ENCODE results near the gene ITGA8. TPM values are rescaled to one million over a fixed set of nuclear protein-coding genes. Genes with fewer than 3 reads are reported as not detected.

Gene ITGA8
- polyA plus RNA-seq, 3 donors = not detected

DNA sequence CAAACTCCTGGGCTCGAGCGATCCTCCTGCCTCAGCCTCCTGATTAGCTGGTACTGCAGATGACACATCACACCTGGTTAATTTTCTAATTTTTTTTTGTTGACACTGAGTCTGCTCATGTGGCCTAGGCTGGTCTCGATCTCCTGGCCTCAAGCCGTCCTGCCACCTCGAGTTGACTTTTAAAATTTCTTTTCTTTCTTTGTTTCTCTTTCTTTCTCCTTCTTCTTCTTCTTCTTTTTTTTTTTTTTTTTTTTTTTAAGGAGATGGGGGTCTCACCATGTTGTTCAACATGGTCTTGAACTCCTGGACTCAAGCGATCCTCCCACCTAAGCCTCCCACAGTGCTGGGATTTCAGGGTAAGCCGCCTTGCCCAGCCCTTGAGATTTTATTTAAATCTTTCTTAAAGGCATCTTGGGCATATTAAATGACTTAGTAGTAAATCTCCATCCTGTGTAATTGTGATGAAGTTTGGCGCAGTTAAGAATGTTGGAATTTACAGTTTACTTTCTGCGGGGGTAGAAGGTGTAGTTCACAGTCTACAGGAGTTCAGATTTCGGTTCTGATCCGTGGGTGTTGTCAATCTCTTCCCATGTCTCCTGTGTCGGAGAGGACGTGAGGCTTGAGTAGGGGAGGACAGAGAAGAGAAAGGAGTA, 1.0 kb upstream of the ITGA8 start:
- Histone ChIP-seq H3K9me3 (replicated peaks in 1 of 2; ENCODE audit: control insufficient read depth in 1 of 2, insufficient read depth in 1 of 2, low read length in 2 of 2) (peaks cover 0 to 5% of the 10 kb centered on the region in 2 donors), H3K36me3 (replicated peaks in 1 of 2; ENCODE audit: control insufficient read depth in 1 of 2, insufficient read depth in 2 of 2, low read length in 2 of 2) (no peaks in the 10 kb centered on the region), H3K27me3 (ENCODE audit: control insufficient read depth in 2 of 2, insufficient read depth in 2 of 2, low read length in 2 of 2) (peaks cover 19 to 37% of the 10 kb centered on the region in 2 donors), H2AFZ (ENCODE audit: insufficient read depth, low read depth, low read length, poor library complexity, severe bottlenecking) (no peak overlapping the region), H3K4me1 (ENCODE audit: control insufficient read depth in 1 of 2, insufficient read depth in 2 of 2, low read length in 2 of 2) (no peaks in the 10 kb centered on the region), H3K27ac (ENCODE audit: low read depth in 1 of 2, low read length in 2 of 2) (no peak overlapping the region), H4K20me1 (ENCODE audit: insufficient read depth, low read length) (no peaks in the 10 kb centered on the region), H3K9ac (ENCODE audit: insufficient read depth, low read length, poor library complexity, severe bottlenecking) (no peak overlapping the region), H3K79me2 (ENCODE audit: insufficient read depth, low read length) (no peaks in the 10 kb centered on the region), H3K4me2 (replicated peaks; ENCODE audit: extremely low read depth, low read length, poor library complexity, severe bottlenecking) (no peak overlapping the region), H3K4me3 (replicated peaks in 1 of 3; ENCODE audit: low read depth in 2 of 3, low read length in 3 of 3) (no peak overlapping the region)
- intact Hi-C loops (cut with micrococcal nuclease) = no loop called here
- Mint-ChIP-seq H3K27me3 (ENCODE audit: low read depth in 3 of 3) (peaks cover 39 to 52% (median 43%) of the 10 kb centered on the region in 3 donors), H3K4me3 (peak overlapping the region in 1 of 2 donors; percentile 71), H3K4me1 (no peaks in the 10 kb centered on the region), H3K36me3 (no peaks in the 10 kb centered on the region), H3K27ac (no peak overlapping the region), H3K9me3 (peaks cover 0 to 5% (median 0%) of the 10 kb centered on the region in 7 donors)
- WGBS (ENCODE audit: insufficient coverage) = 100% methylated on average over 4 of the region's 13 CpGs
- TF ChIP-seq, protein P1, sequence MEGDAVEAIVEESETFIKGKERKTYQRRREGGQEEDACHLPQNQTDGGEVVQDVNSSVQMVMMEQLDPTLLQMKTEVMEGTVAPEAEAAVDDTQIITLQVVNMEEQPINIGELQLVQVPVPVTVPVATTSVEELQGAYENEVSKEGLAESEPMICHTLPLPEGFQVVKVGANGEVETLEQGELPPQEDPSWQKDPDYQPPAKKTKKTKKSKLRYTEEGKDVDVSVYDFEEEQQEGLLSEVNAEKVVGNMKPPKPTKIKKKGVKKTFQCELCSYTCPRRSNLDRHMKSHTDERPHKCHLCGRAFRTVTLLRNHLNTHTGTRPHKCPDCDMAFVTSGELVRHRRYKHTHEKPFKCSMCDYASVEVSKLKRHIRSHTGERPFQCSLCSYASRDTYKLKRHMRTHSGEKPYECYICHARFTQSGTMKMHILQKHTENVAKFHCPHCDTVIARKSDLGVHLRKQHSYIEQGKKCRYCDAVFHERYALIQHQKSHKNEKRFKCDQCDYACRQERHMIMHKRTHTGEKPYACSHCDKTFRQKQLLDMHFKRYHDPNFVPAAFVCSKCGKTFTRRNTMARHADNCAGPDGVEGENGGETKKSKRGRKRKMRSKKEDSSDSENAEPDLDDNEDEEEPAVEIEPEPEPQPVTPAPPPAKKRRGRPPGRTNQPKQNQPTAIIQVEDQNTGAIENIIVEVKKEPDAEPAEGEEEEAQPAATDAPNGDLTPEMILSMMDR (IDR thresholded peaks at IDR 0.05) = no peak
- no peak for DNase-seq

- no peak overlapping the region for H3K4me2 ChIP-seq (replicated peaks; ENCODE audit: extremely low read depth, low read length, poor library complexity, severe bottlenecking)
- H3K9me3 Mint-ChIP-seq = peaks cover 0 to 5% (median 0%) of the 10 kb centered on the region in 7 donors
- peaks cover 17 to 37% of the 10 kb centered on the region in 2 donors for H3K27me3 ChIP-seq (ENCODE audit: control insufficient read depth in 2 of 2, insufficient read depth in 2 of 2, low read length in 2 of 2)
- no peak overlapping the region for H3K4me3 ChIP-seq (replicated peaks in 1 of 3; ENCODE audit: low read depth in 2 of 3, low read length in 3 of 3)
- WGBS (ENCODE audit: insufficient coverage) = 1% methylated on average over 66 of the region's 67 CpGs
- H3K4me1 Mint-ChIP-seq = no peaks in the 10 kb centered on the region
- H3K9ac ChIP-seq (ENCODE audit: insufficient read depth, low read length, poor library complexity, severe bottlenecking) = no peak overlapping the region
- H3K9me3 ChIP-seq (replicated peaks in 1 of 2; ENCODE audit: control insufficient read depth in 1 of 2, insufficient read depth in 1 of 2, low read length in 2 of 2) = peaks cover 0 to 5% of the 10 kb centered on the region in 2 donors
- H3K4me1 ChIP-seq (ENCODE audit: control insufficient read depth in 1 of 2, insufficient read depth in 2 of 2, low read length in 2 of 2) = no peaks in the 10 kb centered on the region
- TF ChIP-seq, protein P1 (IDR thresholded peaks at IDR 0.05) = no peak
- no peaks in the 10 kb centered on the region for H3K36me3 ChIP-seq (replicated peaks in 1 of 2; ENCODE audit: control insufficient read depth in 1 of 2, insufficient read depth in 2 of 2, low read length in 2 of 2)
- intact Hi-C loops (cut with micrococcal nuclease) = no loop called here
- peaks cover 39 to 56% (median 41%) of the 10 kb centered on the region in 3 donors for H3K27me3 Mint-ChIP-seq (ENCODE audit: low read depth in 3 of 3)
- no peak overlapping the region for H3K27ac Mint-ChIP-seq
- no peak overlapping the region for H2AFZ ChIP-seq (ENCODE audit: insufficient read depth, low read depth, low read length, poor library complexity, severe bottlenecking)
- peak overlapping the region in 1 of 2 donors; percentile 69 for H3K4me3 Mint-ChIP-seq
- no peak overlapping the region for H3K27ac ChIP-seq (ENCODE audit: low read depth in 1 of 2, low read length in 2 of 2)
- H3K36me3 Mint-ChIP-seq = no peaks in the 10 kb centered on the region
- no peaks in the 10 kb centered on the region for H4K20me1 ChIP-seq (ENCODE audit: insufficient read depth, low read length)
- DNase-seq = no peak
- no peaks in the 10 kb centered on the region for H3K79me2 ChIP-seq (ENCODE audit: insufficient read depth, low read length)
Measured at GRCh38 chr10:15719049-15719898, 448 bp downstream of the ITGA8 start.
